ENCODE data around the gene LIPK.

The LIPK gene

GRCh38 chr10:88664142-88664541, 41.9 kb upstream of the LIPK start, which contains the start of gene LIPF:
Gene LIPF (plus strand): TSS chr10:88664442. CDS start chr10:88667298, 2,856 bp downstream.
- TF ChIP-seq, protein P1, sequence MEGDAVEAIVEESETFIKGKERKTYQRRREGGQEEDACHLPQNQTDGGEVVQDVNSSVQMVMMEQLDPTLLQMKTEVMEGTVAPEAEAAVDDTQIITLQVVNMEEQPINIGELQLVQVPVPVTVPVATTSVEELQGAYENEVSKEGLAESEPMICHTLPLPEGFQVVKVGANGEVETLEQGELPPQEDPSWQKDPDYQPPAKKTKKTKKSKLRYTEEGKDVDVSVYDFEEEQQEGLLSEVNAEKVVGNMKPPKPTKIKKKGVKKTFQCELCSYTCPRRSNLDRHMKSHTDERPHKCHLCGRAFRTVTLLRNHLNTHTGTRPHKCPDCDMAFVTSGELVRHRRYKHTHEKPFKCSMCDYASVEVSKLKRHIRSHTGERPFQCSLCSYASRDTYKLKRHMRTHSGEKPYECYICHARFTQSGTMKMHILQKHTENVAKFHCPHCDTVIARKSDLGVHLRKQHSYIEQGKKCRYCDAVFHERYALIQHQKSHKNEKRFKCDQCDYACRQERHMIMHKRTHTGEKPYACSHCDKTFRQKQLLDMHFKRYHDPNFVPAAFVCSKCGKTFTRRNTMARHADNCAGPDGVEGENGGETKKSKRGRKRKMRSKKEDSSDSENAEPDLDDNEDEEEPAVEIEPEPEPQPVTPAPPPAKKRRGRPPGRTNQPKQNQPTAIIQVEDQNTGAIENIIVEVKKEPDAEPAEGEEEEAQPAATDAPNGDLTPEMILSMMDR (IDR thresholded peaks at IDR 0.05; ENCODE audit: low read length, missing control alignments): no peak
- H3K4me3 ChIP-seq (replicated peaks; ENCODE audit: low read depth, low read length): no peak within 1 kb of the TSS
- DNase-seq (ENCODE audit: low read depth): no peak

- no peak for DNase-seq (ENCODE audit: low read depth)
- no peak overlapping the region for H3K4me3 ChIP-seq (replicated peaks; ENCODE audit: low read depth, low read length)
Measured at GRCh38 chr10:88668465-88668864, 37.6 kb upstream of the LIPK start.

GRCh38 chr10:88670497-88670896, 35.6 kb upstream of the LIPK start:
- no peak for DNase-seq (ENCODE audit: low read depth)
- no peak overlapping the region for H3K4me3 ChIP-seq (replicated peaks; ENCODE audit: low read depth, low read length)
- TF ChIP-seq, protein P1 (IDR thresholded peaks at IDR 0.05; ENCODE audit: low read length, missing control alignments): no peak

More at GRCh38 chr10:88668465-88668864, 37.6 kb upstream of the LIPK start:
- TF ChIP-seq, protein P1 (IDR thresholded peaks at IDR 0.05; ENCODE audit: low read length, missing control alignments): no peak

DNA sequence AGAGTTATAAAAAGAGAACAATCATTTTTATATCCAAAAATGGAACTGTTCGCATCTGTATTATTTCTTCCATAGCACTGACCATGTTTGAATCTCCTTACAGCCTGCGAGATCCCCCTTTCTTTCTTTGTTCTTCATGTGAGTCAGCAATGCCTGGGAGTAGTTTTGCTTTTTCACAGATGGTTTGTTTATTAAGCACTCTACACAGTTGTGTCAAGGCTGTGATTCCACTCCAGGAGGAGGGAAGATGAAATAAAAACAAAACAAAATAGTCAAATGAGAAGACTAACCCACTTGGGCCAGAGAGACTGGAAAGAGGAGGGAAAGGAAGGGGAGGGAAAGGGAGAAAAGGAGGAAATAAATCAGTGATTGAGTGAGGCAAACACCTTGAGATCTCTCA, 34.0 kb upstream of the LIPK start:
- TF ChIP-seq, protein P1 (IDR thresholded peaks at IDR 0.05; ENCODE audit: low read length, missing control alignments): no peak
- no peak overlapping the region for H3K4me3 ChIP-seq (replicated peaks; ENCODE audit: low read depth, low read length)
- peak; percentile 32 for DNase-seq (ENCODE audit: low read depth)

GRCh38 chr10:88676283-88677060, 29.6 kb upstream of the LIPK start:
- TF ChIP-seq, protein P1 (IDR thresholded peaks at IDR 0.05; ENCODE audit: low read length, missing control alignments): no peak
- DNase-seq (ENCODE audit: low read depth): no peak
- no peak overlapping the region for H3K4me3 ChIP-seq (replicated peaks; ENCODE audit: low read depth, low read length)

- TF ChIP-seq, protein P1 (IDR thresholded peaks at IDR 0.05; ENCODE audit: low read length, missing control alignments): no peak
- peak; percentile 42 for DNase-seq (ENCODE audit: low read depth)
- H3K4me3 ChIP-seq (replicated peaks; ENCODE audit: low read depth, low read length): no peak overlapping the region
Measured at GRCh38 chr10:88680958-88681357, 25.1 kb upstream of the LIPK start.

GRCh38 chr10:88682491-88682890, 23.6 kb upstream of the LIPK start:
- TF ChIP-seq, protein P1 (IDR thresholded peaks at IDR 0.05; ENCODE audit: low read length, missing control alignments): no peak
- DNase-seq (ENCODE audit: low read depth): no peak
- no peak overlapping the region for H3K4me3 ChIP-seq (replicated peaks; ENCODE audit: low read depth, low read length)

Measured in fibroblast of pulmonary artery (primary cell).